NOMO-1 (cell line): ENCODE results near the gene FCF1.
"Not testable (repeated sequence)": the region's sequence is repeated elsewhere in the genome, so short reads cannot be mapped to it uniquely, and the experiment has no call there.

Experiments used
- DNase-seq, 2 experiments: peaks; one replicate each; lab custom pipeline; 2025; ENCODE audit not compliant: unreplicated experiment in 2 of 2; lab: John Stamatoyannopoulos, UW

FCF1 gene

DNA sequence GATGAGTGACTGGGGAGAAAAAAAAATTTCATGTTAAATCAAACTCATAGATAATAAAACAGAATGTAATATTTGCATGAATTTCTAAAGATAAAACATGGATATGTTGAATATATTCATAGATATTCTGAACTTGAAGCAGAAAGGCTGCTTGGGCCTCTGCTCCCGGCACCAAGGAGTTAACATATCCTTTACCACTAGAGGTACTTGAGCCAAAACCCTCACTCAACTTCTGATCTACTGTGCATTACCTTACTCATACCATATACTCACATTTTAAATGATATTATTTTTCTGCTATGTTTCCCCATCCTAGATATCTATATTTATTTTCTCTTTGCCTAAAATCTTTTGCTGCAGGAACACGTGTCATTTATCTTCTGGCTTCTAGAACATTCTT is 15.0 kb upstream of the FCF1 start:
- DNase-seq, result no peak

DNA sequence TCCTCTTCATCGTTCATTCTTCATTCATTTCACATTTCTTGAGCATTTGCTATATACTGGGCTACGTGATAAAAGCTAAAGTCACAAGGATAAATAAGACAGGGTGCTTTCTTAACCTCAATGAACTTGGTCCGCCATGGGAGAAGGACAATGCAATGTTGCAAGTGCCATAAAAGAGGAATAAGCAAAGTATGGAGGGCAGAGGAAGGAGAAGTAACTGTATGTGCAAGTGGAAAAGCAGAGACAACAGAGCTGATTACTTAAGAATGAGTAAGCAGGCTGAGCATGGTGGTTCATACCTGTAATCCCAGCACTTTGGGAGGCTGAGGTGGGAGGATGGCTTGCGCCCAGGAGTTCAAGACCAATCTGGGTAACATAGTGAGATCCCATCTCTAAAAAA is 14.5 kb upstream of the FCF1 start:
- DNase-seq, result peak; percentile 11 to 19

DNA sequence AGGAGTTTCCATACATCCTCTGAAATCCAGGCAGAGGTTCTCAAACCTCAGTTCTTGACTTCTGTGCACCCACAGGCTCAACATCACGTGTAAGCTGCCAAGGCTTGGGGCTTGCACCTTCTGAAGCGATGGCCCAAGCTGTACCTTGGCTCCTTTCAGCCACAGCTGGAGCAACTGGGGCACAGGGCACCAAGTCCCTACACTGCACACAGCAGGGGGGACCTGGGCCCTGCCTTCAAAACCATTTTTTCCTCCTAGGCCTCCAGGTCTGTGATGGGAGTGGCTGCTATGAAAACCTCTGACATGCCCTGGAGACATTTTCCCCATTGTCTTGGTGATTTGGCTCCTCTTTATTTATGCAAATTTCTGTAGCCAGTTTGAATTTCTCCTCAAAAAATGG is 10.7 kb upstream of the FCF1 start:
- DNase-seq, result no peak

DNA sequence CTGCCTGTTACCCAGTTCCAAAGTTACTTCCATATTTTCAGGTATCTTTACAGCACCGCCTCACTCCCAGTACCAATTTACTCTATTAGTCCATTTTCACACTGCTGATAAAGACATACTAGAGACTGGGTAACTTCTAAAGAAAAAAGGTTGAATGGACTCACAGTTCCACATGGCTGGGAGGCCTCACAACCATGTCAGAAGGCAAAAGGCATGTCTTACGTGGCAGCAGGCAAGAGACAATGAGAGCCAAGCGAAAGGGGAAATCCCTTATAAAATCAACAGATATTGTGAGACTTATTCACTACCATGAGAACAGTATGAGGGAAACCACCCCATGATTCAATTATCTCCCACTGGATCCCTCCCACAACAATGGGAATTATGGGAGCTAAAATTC is 9.9 kb upstream of the FCF1 start:
- DNase-seq, result no peak

DNA sequence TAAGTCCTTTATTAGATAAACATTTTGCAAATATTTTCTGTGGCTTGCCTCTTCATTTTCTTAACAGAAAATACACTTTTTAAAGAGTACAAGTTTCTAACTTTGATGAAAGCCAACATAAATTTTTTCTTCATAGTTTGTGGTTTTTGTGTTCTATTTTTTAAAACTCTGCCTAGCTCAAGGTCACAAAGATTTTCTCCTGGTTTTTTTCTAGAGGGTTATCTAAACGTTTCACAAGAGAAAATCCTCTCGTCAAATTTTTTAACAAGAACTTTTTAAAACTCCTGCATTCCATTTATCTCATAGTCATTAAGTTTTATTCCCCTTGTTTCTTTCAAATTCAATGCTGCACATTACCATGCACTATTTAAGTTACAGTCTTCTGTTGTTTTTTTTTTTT is 8.3 kb upstream of the FCF1 start:
- DNase-seq, result no peak

DNA sequence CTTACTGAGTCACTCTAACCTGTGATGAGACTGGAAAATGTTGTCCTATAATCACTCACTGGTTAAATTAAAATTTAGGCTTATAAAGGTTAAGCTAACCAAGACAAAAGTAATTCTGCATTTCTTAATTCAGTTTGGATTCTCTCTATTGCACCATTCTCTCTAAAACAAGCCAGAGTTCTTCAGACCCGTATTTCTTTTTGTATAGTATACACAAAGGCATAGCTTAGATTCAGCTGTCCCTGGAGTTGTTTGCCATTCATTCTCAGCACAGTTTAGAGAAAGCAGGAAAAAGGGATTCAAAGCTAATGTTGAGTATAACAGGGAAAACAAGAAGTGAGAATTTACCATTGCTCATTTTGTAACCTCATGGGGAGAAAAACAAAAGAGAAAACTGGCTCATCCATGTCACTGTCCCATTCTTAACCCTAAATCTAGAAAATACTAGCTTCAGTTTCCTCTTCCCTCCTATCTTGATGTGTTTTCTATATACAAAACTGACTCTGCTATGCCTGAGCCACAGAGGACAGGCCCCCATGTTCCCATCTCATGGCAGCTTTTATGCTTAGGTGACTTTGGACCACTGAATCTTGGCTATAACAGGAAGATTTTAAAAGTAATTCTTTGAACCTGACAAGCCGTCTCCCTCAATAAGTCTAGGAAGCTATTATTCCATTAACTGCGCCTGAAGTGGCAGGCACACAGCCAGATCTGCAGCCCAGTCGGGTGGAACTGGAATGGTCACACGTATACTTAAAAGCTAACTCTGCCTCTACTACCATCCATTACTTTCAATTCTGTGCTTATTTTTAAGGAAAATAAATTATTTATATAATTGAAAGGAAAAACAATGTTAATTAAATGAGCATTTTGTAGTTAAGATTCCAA is 7.1 kb upstream of the FCF1 start:
- DNase-seq, result no peak

DNA sequence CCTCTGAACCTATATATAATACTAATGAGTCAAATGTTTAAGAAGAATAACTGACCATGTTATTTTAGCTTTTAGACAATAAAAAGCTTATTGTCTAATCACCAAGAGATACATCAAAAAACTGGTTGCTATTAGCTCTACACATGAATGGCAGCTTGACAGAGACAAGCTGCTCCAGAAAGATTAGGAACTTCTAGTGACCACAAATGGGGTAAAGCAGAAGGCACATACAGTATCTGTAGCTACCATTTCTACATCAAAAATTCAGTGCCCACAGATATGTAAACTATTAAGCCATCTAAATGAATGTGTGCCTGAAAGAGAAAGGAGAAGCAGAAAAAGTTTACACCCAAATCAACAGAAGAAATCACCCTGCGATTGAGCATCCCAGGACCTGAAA is 2.5 kb upstream of the FCF1 start:
- DNase-seq, result no peak

DNA sequence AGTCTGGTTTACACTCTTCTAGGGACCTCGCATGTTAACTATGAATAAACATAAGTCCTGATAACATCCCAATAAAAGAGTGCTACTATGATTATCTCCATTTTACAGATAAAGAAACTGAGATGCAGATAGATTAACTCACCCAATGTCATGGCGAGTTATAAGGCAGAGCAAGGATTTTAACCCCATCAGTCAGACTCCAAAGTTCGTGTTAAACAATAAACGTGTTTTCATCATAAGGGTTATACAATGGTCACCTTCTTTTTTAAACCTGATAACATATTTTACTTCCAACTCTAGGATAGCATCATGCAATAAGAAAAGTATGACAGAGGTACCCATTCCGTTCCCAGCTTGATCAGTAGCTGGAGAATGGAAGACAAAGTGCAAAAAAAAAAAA is 1.3 kb upstream of the FCF1 start:
- DNase-seq, result no peak

DNA sequence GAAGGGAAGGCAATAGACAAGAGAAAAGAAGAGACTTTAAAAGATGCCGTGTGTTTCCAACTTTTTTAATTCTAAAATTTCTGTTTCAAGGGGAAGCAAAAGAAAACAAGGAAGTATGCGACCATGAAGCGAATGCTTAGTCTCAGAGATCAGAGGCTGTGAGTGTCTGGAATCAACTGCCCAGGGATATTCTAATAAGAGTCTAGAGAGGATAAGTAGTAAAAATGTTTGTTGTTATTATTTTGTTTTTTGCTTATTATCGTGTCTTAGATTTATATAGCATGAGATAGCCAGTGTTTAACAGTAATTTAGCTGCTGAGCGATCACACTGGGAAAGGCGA is 421 bp downstream of the FCF1 start:
- no peak for DNase-seq

DNA sequence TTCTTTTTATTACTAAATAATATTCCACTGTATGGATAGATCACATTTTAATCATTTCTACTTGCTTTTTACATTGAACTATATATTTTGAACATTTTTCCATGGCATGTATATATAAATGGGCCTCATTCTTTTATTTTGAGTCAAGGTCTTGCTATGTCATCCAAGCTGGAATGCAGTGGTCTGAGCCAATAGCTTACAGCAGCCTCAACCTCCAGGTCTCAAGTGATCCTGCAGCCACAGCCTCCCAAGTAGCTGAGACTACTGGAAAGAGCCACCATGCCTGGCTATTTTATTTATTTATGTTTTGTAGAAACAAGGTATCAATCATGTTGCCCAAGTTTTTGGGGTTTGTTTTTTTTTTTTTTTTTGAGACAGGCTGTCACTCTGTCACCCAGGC is 7.6 kb downstream of the FCF1 start:
- DNase-seq, result no peak

DNA sequence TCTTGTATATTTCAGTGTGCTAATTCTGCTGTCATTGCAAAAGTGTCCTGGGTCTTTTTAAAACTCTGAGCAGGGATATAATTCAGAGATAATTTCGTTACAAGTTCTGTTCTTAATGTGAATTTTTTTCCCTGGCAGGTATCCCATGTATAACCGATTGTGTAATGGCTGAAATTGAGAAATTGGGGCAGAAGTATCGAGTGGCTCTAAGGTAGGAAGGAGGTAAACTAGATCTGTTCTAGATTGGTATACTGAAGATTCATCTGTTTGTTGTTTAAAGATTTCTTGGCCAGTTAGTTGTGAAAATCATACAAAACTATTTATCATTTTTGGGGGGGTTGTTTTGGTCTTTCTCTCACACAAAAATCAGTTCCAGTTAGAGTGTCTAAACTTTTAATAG is 10.2 kb downstream of the FCF1 start:
- DNase-seq, result no peak

DNA sequence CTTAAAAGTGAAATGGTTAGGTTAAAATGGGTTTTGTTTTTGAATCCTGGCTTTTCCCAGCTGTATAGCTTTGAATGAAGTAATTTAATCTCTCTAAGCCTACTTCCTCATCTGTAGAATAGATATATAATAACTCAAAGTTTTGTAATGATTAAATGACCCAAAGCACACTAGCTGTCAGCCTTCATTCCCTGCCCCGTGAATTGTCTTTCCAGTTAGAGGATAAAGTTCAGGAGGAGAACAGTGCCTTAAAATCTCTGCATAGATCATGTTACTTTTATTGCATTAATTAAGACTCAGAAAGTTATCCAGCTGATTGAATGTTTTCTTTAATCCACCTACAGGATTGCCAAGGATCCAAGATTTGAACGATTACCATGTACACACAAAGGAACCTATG is 19.4 kb downstream of the FCF1 start:
- DNase-seq, result no peak

DNA sequence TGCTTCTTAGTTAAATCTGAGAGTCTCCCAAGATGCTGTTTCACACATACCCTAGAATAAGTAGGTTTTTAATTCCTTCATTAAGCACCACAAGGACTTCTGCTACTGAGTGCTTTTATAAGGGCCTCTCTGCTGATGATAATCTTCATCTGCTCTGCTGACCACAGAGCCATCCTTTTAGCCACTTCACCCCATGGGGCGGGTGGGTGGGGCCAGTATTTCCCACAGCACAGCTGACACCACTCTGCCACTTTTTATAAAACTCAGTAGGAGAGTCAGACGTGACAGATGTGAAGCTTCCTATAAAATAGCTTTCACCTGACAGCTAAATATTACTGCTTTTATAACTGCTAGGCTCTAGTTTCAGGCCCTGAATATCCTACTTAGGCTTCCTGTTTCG is 20.3 kb downstream of the FCF1 start:
- DNase-seq, result no peak

DNA sequence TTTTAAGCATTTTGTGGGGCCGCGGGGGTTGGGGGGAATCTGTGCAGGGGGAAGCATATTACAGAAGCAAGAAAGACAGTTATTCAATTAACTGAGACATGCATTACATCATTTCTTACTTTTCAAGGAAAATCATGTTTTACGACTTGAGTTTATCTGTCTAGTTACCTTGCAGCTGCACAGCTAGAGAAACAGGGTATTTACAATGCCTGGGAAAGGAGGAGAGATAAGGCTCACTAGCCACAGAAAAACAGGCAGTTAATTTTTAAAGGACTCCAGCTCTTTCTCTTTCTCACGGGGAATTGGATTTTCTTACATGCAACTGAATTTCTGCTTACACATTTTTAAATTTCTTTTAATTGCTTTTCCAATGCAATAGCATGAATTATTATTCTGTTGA is 22.2 kb downstream of the FCF1 start:
- no peak for DNase-seq

DNA sequence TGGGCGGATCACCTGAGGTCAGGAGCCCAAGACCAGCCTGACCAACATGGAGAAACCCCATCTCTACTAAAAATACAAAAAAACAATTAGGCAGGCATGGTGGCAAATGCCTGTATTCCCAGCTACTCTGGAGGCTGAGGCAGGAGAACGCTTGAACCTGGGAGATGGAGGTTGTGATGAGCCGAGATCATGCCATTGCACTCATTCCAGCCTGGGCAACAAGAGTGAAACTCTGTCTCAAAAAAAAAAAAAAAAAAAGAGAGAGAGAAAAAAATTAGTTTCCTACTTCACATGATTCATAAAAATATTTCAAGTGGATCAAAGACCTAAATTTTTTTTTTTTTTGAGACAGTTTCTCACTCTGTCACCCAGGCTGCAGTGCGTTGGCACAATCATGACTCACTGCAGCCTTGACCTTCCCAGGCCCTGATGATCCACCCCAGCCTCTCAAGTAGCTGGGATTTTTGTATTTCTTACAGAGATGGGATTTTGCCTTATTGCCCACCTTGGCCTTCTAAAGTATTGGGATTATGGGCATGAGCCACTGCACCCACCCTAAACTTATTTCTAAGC is 24.9 kb downstream of the FCF1 start:
- DNase-seq, result no peak

DNA sequence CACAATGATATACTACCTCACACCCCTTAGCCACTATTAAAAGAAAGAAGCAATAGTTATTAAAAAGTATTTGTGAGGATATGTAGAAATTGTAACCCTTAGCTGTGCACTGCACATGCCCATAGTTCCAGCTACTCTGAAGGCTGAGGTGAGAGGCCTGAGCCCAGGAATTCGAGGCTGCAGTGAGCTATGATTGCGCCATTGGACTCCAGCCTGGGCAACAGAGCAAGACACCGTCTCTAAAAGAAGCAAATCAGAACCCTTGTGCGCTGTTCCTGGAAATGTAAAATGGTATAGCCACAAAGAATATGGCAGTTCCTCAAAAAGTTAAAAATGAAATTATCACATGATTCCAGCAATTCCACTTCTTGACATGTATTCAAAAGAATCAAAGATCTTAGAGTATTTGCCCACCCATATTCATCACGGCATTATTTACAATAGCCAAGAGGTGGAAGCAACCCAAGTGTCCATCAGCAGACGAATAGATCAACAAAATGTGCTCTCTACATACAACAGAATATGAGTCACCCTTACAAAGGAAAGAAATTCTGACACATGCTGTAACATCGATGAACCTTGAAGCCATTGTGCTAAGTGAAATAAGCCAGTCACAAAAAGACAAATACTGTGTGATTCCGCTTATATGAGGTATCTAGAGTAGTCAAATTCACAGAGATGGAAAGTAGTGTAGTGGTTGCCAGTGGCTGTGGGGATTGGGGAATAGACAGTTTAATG is 26.5 kb downstream of the FCF1 start:
- no peak for DNase-seq

DNA sequence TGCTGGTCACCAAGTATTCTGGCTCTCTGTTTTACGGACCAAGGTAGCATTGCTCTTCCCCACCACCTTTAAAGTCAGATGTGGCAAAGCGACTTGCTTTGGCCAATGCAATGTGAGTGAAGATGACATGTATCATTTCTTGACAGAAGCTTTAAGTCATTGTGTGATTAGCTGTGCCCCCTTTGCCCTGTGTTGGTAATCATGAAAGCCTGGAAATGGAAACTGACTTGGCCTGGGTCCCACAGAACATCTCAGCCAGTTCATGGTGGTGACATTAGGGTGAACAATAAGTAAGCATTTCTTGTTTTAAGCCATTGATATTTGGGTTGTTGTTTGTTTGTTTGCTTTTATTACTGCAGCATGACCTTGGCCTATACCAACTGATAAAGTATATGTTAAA is 34.3 kb downstream of the FCF1 start:
- no peak for DNase-seq

DNA sequence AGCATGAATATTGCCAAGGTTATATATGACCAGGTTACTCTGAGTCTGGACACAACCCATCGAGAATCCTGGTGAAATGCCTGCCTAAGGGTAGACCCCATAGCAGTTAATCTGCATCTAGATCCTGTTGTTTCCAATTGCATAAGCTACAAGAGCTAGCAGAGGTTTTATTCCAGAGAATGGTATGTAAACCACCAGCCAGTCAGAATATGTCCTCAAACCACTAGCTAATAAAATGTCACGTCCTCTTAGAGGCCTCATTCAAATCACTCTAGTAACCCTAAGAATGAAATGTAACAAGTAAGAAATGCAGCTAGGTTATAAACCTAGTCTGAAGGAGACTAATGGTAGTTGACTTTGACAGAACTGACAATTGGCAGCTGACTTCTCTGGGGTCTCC is 41.2 kb downstream of the FCF1 start:
- no peak for DNase-seq

DNA sequence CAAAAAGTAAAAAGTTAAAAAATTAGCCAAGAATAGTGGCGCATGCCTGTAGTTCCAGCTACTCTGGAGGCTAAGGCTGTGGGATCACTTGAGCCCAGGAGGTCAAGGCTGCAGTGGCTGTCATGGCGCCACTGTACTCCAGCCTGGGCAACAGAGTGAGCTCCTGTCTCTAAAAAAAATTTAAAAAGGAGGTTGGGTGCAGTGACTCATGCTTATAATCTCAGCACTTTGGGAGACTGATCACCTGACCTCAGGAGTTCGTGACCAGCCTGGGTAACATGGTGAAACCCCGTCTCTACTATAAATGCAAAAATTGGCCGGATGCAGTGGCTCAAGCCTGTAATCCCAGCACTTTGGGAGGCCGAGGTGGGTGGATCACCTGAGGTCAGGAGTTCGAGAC is 42.0 kb downstream of the FCF1 start:
- no peak for DNase-seq

DNA sequence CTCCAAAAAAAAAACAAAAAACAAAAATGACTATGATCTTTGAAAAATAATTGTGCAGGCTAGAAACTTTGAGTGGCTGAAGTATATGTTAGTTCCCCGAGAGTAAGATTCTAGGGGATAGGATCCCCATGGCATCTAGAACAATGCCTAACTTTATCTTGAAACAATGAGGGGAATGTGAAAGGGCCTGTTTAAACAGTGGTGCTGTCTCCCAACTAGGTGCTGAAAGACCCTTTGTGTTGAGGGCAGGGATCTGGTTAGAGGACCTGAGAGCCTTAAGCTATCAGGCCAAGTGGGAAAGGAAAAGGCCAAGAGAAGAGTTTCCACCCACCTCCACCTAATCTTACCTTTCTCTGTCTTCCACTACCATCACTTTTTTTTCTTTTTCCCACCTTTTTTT is 43.4 kb downstream of the FCF1 start:
- no peak for DNase-seq

DNA sequence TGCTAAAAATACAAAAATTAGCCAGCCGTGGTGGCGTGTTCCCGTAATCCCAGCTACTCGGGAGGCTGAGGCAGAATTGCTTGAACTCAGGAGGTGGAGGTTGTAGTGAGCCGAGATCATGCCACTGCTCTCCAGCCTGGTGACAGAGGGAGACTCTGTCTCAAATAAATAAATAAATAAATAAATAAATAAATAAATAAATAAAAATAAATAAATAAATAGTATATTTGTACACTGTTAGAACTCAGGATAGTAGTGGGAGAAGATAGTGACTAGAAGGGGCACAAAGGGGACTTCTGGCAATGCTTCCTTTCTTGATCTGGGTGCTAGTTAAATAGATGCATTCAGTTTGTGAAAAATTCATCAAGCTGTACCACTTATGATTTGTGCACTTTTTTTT is 45.6 kb downstream of the FCF1 start:
- DNase-seq, result not testable (repeated sequence)
